ENCODE data around the gene SMYD3.

SMYD3 gene

DNA sequence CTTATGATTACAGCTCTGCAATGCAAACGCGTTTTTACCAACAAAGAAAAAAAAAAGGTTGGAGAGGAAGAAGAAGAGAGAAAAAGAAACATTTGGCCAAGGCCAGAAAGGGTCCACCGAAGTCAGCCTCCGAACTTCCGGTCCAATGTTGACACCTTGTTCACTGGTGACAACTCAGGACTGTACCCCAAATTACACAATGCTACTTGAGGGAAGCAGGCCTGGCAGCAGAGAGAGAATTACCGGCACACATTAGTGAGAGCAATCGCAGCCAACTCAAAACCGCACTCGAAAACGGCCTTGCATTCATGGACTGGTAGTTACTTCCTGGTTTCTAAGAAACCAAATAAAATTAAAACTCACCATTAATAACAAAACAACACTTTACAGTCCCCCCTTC is 699.8 kb downstream of the SMYD3 start:
- ChIA-PET POLR2A (no interaction called here), CTCF (no interaction called here)
- Histone ChIP-seq H3K27ac (ENCODE audit: extremely low read depth, low read depth, low read length) (no peak overlapping the region), H3K4me1 (ENCODE audit: control insufficient read depth, insufficient read depth, low read length) (no peaks in the 10 kb centered on the region), H3K9me3 (ENCODE audit: control insufficient read depth, insufficient read depth, low read depth, low read length) (no peaks in the 10 kb centered on the region), H3K36me3 (ENCODE audit: control insufficient read depth in 2 of 2, insufficient read depth in 1 of 2, low read length in 2 of 2) (no peaks in the 10 kb centered on the region), H3K4me3 (ENCODE audit: low read depth, low read length) (no peak overlapping the region)
- no peak for TF ChIP-seq ZNF544 (tag by site-specific recombination; IDR thresholded peaks at IDR 0.05)
- TF ChIP-seq ZNF2 (tag by site-specific recombination; IDR thresholded peaks at IDR 0.05) = no peak
- no peak for TF ChIP-seq ZNF202 (tag by site-specific recombination; IDR thresholded peaks at IDR 0.05; ENCODE audit: borderline replicate concordance)
- no peak for TF ChIP-seq ZNF239 (tag by site-specific recombination; IDR thresholded peaks at IDR 0.05)
- TF ChIP-seq ZFP69B (tag by site-specific recombination; IDR thresholded peaks at IDR 0.05) = no peak
- TF ChIP-seq IKZF3 (tag by site-specific recombination; IDR thresholded peaks at IDR 0.05) = no peak
- TF ChIP-seq ZNF112 (tag by site-specific recombination; IDR thresholded peaks at IDR 0.05) = no peak
- TF ChIP-seq, protein P1, sequence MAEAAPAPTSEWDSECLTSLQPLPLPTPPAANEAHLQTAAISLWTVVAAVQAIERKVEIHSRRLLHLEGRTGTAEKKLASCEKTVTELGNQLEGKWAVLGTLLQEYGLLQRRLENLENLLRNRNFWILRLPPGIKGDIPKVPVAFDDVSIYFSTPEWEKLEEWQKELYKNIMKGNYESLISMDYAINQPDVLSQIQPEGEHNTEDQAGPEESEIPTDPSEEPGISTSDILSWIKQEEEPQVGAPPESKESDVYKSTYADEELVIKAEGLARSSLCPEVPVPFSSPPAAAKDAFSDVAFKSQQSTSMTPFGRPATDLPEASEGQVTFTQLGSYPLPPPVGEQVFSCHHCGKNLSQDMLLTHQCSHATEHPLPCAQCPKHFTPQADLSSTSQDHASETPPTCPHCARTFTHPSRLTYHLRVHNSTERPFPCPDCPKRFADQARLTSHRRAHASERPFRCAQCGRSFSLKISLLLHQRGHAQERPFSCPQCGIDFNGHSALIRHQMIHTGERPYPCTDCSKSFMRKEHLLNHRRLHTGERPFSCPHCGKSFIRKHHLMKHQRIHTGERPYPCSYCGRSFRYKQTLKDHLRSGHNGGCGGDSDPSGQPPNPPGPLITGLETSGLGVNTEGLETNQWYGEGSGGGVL (tag by site-specific recombination; IDR thresholded peaks at IDR 0.05) = no peak
- TF ChIP-seq GLI4 (tag by site-specific recombination; IDR thresholded peaks at IDR 0.05) = no peak
- no peak for TF ChIP-seq ZNF175 (tag by site-specific recombination; IDR thresholded peaks at IDR 0.05)
- TF ChIP-seq, protein P2, sequence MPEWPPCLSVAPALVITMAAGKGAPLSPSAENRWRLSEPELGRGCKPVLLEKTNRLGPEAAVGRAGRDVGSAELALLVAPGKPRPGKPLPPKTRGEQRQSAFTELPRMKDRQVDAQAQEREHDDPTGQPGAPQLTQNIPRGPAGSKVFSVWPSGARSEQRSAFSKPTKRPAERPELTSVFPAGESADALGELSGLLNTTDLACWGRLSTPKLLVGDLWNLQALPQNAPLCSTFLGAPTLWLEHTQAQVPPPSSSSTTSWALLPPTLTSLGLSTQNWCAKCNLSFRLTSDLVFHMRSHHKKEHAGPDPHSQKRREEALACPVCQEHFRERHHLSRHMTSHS (tag by site-specific recombination; IDR thresholded peaks at IDR 0.05) = no peak
- TF ChIP-seq ZNF843 (tag by site-specific recombination; IDR thresholded peaks at IDR 0.05) = no peak
- no peak for TF ChIP-seq ZFP37 (tag by site-specific recombination; IDR thresholded peaks at IDR 0.05)
- no peak for TF ChIP-seq PRDM1 (tag by site-specific recombination; IDR thresholded peaks at IDR 0.05)
- no peak for TF ChIP-seq ZNF274 (IDR thresholded peaks at IDR 0.05; ENCODE audit: low read length)
- TF ChIP-seq ZNF274 (tag by site-specific recombination; IDR thresholded peaks at IDR 0.05; ENCODE audit: borderline replicate concordance) = no peak

DNA sequence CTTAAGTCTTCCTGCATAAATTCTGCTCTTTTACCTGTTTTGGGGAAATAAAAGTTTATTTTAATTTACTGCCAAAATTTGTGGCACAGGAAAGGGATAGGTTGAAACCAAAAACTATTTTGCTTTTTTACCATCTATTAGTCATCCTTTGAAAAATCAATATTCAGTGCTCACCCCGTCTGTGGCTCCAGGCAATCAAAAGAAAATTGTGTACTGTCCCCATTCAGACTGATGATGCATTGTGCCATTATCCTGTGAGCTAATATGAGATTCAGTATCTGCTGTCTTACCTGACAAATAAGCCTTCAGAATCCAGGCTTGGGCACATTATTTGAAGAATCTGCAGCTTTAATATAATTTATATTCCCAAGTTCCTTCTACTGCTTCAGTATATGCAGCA is 701.5 kb downstream of the SMYD3 start:
- Histone ChIP-seq H3K9me3 (ENCODE audit: control insufficient read depth, insufficient read depth, low read depth, low read length) (no peaks in the 10 kb centered on the region), H3K4me3 (ENCODE audit: low read depth, low read length) (no peak overlapping the region), H3K36me3 (ENCODE audit: control insufficient read depth in 2 of 2, insufficient read depth in 1 of 2, low read length in 2 of 2) (no peaks in the 10 kb centered on the region), H3K27ac (ENCODE audit: extremely low read depth, low read depth, low read length) (no peak overlapping the region), H3K4me1 (ENCODE audit: control insufficient read depth, insufficient read depth, low read length) (no peaks in the 10 kb centered on the region)
- TF ChIP-seq ZNF510 (tag by site-specific recombination; IDR thresholded peaks at IDR 0.05; ENCODE audit: insufficient replicate concordance) = no peak
- no peak for TF ChIP-seq ZNF777 (tag by site-specific recombination; IDR thresholded peaks at IDR 0.05; ENCODE audit: borderline replicate concordance)
- TF ChIP-seq ZNF560 (tag by site-specific recombination; IDR thresholded peaks at IDR 0.05; ENCODE audit: borderline replicate concordance) = no peak
- TF ChIP-seq ZNF133 (tag by site-specific recombination; IDR thresholded peaks at IDR 0.05) = no peak
- no peak for TF ChIP-seq ZBTB48 (tag by site-specific recombination; IDR thresholded peaks at IDR 0.05)
- no peak for TF ChIP-seq ZNF140 (tag by site-specific recombination; IDR thresholded peaks at IDR 0.05)
- TF ChIP-seq, protein P3, sequence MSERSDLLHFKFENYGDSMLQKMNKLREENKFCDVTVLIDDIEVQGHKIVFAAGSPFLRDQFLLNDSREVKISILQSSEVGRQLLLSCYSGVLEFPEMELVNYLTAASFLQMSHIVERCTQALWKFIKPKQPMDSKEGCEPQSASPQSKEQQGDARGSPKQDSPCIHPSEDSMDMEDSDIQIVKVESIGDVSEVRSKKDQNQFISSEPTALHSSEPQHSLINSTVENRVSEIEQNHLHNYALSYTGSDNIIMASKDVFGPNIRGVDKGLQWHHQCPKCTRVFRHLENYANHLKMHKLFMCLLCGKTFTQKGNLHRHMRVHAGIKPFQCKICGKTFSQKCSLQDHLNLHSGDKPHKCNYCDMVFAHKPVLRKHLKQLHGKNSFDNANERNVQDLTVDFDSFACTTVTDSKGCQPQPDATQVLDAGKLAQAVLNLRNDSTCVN (tag by site-specific recombination; optimal IDR thresholded peaks at IDR 0.05) = no peak
- no peak for TF ChIP-seq SCRT1 (tag by site-specific recombination; IDR thresholded peaks at IDR 0.05; ENCODE audit: borderline replicate concordance)
- TF ChIP-seq ZNF404 (tag by site-specific recombination; IDR thresholded peaks at IDR 0.05) = no peak
- TF ChIP-seq, protein P4, sequence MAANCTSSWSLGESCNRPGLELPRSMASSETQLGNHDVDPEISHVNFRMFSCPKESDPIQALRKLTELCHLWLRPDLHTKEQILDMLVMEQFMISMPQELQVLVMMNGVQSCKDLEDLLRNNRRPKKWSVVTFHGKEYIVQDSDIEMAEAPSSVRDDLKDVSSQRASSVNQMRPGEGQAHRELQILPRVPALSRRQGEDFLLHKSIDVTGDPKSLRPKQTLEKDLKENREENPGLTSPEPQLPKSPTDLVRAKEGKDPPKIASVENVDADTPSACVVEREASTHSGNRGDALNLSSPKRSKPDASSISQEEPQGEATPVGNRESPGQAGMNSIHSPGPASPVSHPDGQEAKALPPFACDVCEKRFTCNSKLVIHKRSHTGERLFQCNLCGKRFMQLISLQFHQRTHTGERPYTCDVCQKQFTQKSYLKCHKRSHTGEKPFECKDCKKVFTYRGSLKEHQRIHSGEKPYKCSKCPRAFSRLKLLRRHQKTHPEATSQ (tag by site-specific recombination; IDR thresholded peaks at IDR 0.05) = no peak
- ChIA-PET POLR2A (no interaction called here), CTCF (no interaction called here)
